COLO668 (cell line): ENCODE data around the gene SLC7A8.
"Not testable (repeated sequence)": the region's sequence is repeated elsewhere in the genome, so short reads cannot be mapped to it uniquely, and the experiment has no call there.

Source experiments
- DNase-seq: peaks from one replicate; lab custom pipeline; 2025; ENCODE audit not compliant: unreplicated experiment; lab: John Stamatoyannopoulos, UW

Gene SLC7A8

GRCh38 chr14:23183479-23183878 lies at the start of gene SLC7A8:
Gene SLC7A8, minus strand, starts transcription at chr14:23183660. Its CDS starts 746 bp downstream, at chr14:23182914.
- peak; percentile 34 for DNase-seq

DNA sequence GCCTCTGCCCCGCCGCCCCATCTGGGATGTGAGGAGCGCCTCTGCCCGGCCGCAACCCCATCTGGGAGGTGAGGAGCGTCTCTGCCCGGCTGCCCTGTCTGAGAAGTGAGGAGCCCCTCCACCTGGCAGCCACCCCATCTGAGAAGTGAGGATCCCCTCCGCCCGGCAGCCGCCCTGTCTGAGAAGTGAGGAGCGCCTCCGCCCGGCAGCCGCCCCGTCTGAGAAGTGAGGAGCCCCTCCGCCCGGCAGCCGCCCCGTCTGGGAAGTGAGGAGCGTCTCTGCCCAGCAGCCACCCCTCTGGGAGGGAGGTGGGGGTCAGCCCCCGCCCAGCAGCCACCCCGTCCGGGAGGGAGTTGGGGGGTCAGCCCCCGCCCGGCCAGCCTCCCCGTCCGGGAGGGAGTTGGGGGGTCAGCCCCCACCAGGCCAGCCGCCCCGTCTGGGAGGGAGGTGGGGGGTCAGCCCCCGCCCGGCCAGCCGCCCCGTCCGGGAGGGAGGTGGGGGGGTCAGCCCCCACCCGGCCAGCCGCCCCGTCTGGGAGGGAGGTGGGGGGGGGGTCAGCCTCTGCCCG lies 48.9 kb upstream of the SLC7A8 start:
- not testable (repeated sequence) for DNase-seq

- no peak for DNase-seq
These were observed 45.4 kb upstream of the SLC7A8 start for GRCh38 chr14:23228812-23229211.

- no peak for DNase-seq
These were observed 44.1 kb upstream of the SLC7A8 start for GRCh38 chr14:23227566-23227965.

DNA sequence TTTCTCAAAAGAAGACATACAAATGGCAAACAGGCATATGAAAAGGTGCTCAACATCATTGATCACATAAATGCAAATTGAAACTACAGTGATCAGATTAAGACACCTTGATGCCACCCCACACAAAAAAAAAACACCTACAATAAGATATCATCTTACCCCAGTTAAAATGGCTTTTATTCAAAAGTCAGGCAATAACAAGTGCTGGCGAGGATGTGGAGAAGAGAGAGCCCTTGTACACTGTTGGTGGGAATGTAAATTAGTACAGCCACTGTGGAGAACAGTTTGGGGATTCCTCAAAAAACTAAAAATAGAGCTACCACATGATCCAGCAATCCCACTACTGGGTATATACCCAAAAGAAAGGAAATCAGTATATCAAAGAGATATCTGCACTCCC lies 41.5 kb upstream of the SLC7A8 start:
- DNase-seq: not testable (repeated sequence)

GRCh38 chr14:23219075-23219474 lies 35.6 kb upstream of the SLC7A8 start:
- no peak for DNase-seq

- no peak for DNase-seq
These were observed 33.9 kb upstream of the SLC7A8 start for GRCh38 chr14:23217032-23218020.

GRCh38 chr14:23215421-23215820 lies 32.0 kb upstream of the SLC7A8 start:
- DNase-seq: no peak

GRCh38 chr14:23209651-23210423 lies 26.4 kb upstream of the SLC7A8 start:
- no peak for DNase-seq

GRCh38 chr14:23208324-23208723 lies 24.9 kb upstream of the SLC7A8 start:
- DNase-seq: no peak

GRCh38 chr14:23207146-23207540 lies 23.7 kb upstream of the SLC7A8 start:
- no peak for DNase-seq

DNA sequence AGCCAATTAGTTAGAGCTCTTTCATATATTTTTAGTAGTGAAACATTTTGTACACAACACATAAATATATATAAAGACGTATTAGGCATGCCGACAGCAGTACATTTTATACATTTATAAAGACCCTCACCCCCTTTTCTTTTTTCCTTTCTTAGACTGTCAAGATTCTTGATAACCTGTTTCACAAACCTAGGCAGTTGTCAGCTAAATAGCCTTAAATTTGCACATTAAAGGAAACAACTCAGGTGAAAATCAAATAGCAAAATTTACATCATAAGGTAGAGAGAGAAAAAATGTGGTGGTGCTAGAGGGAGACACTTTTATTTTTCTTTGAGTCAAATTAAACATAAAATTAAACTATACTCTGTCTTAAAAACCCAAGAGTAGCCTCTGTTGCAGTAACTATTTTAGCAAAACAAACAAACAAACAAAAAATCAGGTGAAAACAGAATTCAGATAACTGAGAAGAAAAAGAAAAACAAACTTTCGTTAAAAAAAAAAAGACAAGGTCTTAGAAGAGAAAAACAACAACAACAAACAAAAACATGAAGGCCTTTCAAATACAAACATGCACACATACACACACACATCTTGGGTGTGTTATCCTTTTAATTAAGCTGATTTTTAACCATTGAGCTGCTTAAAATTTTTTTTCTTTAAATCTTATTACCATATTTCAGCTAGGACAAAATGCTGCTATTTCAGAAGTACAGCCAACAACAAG lies 23.1 kb upstream of the SLC7A8 start:
- no peak for DNase-seq

GRCh38 chr14:23202001-23202400 lies 18.5 kb upstream of the SLC7A8 start:
- no peak for DNase-seq

- DNase-seq: not testable (repeated sequence)
These were observed 15.7 kb upstream of the SLC7A8 start for GRCh38 chr14:23199141-23199540.

GRCh38 chr14:23196487-23196886 lies 13.0 kb upstream of the SLC7A8 start:
- not testable (repeated sequence) for DNase-seq

GRCh38 chr14:23195552-23196101 lies 12.2 kb upstream of the SLC7A8 start:
- DNase-seq: no peak

DNA sequence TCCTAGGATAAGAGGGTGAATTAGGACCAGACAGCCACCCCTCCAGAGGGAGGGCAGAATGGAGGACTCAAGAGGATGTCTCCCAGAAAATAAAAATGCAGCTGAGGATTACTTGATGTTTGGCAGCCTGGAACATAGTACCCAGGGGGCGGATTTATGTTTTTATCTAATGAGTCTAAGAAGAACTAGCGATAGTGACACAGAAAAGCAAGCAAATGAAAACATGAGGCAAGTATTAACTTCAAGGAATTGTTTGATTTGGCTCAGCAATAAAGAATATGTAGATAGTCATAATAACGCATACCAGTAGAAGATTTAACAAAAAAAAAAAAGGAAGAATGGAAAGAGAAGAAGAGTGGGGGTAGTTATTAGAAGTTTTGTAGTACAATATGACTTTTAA lies 10.0 kb upstream of the SLC7A8 start:
- no peak for DNase-seq

DNA sequence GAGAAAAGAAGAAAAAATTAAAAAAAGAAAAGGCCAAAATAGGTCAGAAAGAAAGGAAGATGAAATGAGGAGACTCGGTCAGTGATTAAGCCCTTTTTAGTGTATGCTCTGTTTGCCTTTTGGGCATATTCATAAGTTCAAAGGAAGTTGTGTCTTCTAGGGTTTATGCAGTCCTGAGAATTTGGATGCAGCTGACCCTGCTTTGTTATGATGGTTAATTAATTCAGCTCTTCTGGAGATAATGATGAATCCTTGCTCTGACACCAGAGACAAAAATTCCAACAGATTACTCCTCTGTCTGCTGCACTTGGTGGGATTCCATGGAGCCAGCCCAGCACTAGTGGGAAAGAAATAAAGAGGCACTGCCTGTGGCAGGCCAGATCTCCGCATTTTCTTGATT lies 4.5 kb upstream of the SLC7A8 start:
- no peak for DNase-seq

DNA sequence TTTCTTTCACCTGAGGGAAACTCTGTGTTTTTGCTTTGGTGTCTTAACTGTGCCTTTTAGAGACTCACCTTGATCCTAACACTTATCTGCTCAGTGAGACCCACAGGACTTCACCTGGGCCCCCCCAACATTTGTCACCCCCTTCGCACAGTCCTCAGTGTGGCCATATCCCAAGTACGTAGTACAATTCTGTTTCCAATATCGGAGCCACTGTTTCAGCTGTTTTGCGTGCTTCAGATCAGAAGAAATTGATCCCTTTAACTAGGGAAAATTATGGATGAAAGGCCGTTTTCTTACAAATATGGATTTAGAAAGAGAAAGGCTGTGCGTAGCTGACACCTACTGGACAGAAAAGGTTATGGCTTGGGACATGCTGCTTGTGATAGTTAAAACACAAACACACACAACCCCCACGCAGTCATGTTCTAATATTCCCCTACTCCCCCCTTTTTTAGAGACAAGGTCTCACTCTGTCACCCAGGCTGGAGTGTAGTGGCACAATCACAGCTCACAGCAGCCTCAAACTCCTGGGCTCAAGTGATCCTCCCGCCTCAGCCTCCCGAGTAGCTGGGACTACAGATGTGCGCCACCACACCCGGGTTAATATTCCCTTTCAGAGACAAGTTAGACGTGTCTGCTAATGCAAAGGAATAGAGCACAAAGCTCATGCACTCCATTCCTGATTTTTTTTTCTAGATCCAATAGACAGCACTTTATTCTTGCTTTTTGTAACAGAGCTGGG lies 3.6 kb upstream of the SLC7A8 start:
- DNase-seq: peak; percentile 17

GRCh38 chr14:23185063-23185462 lies 1.6 kb upstream of the SLC7A8 start:
- DNase-seq: no peak
